ENCODE results near the gene TAAR6.

Gene TAAR6, protein sequence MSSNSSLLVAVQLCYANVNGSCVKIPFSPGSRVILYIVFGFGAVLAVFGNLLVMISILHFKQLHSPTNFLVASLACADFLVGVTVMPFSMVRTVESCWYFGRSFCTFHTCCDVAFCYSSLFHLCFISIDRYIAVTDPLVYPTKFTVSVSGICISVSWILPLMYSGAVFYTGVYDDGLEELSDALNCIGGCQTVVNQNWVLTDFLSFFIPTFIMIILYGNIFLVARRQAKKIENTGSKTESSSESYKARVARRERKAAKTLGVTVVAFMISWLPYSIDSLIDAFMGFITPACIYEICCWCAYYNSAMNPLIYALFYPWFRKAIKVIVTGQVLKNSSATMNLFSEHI

DNA sequence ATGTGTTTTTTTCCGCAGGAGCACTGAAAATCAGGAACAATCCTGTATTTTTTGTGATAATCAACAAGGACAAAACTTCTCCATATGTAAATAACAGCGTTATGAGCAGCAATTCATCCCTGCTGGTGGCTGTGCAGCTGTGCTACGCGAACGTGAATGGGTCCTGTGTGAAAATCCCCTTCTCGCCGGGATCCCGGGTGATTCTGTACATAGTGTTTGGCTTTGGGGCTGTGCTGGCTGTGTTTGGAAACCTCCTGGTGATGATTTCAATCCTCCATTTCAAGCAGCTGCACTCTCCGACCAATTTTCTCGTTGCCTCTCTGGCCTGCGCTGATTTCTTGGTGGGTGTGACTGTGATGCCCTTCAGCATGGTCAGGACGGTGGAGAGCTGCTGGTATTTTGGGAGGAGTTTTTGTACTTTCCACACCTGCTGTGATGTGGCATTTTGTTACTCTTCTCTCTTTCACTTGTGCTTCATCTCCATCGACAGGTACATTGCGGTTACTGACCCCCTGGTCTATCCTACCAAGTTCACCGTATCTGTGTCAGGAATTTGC, at the start of gene TAAR6:
TSS of gene TAAR6 (plus strand) at position 102 of the 557 bp plus-strand sequence. CDS start at position 102, 0 bp downstream.
- TF ChIP-seq, protein P1, sequence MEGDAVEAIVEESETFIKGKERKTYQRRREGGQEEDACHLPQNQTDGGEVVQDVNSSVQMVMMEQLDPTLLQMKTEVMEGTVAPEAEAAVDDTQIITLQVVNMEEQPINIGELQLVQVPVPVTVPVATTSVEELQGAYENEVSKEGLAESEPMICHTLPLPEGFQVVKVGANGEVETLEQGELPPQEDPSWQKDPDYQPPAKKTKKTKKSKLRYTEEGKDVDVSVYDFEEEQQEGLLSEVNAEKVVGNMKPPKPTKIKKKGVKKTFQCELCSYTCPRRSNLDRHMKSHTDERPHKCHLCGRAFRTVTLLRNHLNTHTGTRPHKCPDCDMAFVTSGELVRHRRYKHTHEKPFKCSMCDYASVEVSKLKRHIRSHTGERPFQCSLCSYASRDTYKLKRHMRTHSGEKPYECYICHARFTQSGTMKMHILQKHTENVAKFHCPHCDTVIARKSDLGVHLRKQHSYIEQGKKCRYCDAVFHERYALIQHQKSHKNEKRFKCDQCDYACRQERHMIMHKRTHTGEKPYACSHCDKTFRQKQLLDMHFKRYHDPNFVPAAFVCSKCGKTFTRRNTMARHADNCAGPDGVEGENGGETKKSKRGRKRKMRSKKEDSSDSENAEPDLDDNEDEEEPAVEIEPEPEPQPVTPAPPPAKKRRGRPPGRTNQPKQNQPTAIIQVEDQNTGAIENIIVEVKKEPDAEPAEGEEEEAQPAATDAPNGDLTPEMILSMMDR (IDR thresholded peaks at IDR 0.05; ENCODE audit: control insufficient read depth, extremely low read depth, insufficient read depth), result no peak
- no peak within 1 kb of the TSS for H3K4me3 ChIP-seq (ENCODE audit: low read depth, low read length)
- no peak for DNase-seq (ENCODE audit: low read depth)

DNA sequence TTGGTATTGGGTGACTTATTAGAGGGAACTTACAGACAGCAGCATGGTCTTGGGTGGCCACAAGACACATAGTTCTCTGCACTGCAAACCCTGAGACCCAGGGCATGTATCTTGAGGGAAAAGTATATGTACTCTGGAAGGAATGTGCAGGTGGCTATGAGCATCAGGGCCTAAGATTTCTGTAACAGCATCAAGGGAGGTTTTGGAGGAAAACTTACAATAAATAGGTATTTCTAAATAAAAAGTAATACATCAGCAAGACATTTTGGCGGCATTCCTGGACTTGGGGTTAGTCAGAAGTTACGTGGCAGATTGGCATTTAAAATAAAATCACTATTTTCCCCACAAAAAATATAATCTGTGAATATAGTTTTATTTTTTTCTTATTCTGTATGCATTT, 49.2 kb upstream of the TAAR6 start:
- DNase-seq (ENCODE audit: low read depth), result no peak
- no peak overlapping the region for H3K4me3 ChIP-seq (ENCODE audit: low read depth, low read length)
- TF ChIP-seq, protein P1 (IDR thresholded peaks at IDR 0.05; ENCODE audit: control insufficient read depth, extremely low read depth, insufficient read depth), result no peak

DNA sequence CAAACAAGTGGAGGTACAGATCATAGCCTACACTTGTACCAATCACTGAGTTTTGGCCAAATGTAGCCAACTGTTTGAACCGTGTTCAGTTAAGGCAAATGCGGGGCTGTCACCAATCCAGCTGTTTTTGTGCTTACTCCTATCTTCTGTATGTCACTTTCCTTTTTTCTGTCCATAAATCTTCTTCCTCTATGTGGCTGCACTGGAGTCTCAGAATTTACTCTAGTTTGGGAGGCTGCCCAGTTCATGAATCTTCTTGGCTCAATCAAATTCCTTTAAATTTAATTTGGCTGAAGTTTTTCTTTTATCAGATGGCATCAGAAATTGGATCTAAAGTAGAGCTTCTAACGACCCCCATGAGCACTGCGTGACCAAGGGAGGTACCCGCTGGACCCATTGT, 45.5 kb upstream of the TAAR6 start:
- H3K4me3 ChIP-seq (ENCODE audit: low read depth, low read length), result no peak overlapping the region
- TF ChIP-seq, protein P1 (IDR thresholded peaks at IDR 0.05; ENCODE audit: control insufficient read depth, extremely low read depth, insufficient read depth), result no peak
- no peak for DNase-seq (ENCODE audit: low read depth)

DNA sequence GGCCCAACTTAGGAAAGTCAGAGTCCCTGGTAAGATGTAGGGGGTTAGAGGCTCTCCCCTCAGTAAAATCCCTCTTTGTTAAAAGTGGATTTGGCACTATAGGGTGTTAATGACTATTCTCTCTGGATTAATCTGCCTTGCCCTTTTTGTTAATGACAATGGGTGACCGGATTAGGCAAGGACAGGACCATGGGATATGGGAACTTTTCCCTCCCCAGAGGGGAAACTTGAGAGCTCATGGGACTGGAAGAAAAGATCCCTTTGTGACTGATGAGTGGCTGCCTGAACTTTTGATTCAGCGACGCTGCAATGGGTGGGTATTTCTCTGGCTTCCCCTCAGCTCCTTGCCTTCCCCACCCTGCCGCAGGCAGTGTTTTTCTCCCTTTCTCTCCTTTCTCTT, 44.3 kb upstream of the TAAR6 start:
- DNase-seq (ENCODE audit: low read depth), result no peak
- TF ChIP-seq, protein P1 (IDR thresholded peaks at IDR 0.05; ENCODE audit: control insufficient read depth, extremely low read depth, insufficient read depth), result no peak
- no peak overlapping the region for H3K4me3 ChIP-seq (ENCODE audit: low read depth, low read length)

DNA sequence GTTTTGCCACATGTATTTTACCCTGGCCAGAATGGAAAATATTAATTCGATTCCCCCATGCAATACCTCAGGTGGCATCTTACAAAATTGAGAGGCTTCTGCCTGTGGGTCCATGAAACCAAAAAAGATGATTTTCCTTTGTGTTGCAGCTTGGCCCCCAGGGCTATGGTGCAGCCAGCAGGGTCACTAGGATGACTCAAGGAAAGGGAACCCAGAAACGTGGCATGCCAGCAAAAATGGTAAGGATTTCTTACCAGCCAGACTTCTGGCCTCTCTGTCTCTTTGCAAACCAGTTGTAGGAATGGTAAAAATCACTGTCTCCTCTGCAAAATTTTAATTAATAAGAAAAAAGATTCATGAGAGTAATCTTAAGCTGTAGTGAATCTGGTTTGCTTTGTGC, 43.7 kb upstream of the TAAR6 start:
- TF ChIP-seq, protein P1 (IDR thresholded peaks at IDR 0.05; ENCODE audit: control insufficient read depth, extremely low read depth, insufficient read depth), result no peak
- no peak overlapping the region for H3K4me3 ChIP-seq (ENCODE audit: low read depth, low read length)
- DNase-seq (ENCODE audit: low read depth), result no peak

DNA sequence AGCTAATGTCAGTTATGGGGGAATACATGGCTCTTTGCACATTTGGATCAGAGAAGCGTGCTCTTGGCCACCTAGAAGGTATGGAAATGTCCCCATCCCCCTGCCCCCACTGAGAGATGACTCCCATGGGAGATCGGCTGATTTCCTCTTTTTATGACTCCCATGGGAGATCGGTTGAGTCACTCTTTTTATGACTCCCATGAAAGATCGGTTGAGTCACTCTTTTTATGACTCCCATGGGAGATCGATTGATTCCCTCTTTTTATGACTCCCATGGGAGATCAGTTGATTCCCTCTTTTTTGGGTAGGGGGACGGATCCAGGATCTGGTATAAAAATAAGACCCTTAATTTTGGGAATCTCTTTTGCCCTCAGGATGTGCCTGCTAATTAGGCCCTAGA, 42.3 kb upstream of the TAAR6 start:
- no peak for DNase-seq (ENCODE audit: low read depth)

More for the DNA sequence above, 42.3 kb upstream of the TAAR6 start:
- no peak overlapping the region for H3K4me3 ChIP-seq (ENCODE audit: low read depth, low read length)
- TF ChIP-seq, protein P1 (IDR thresholded peaks at IDR 0.05; ENCODE audit: control insufficient read depth, extremely low read depth, insufficient read depth), result no peak

Measured in LNCaP clone FGC (cell line).